ENCODE data around the gene ST3GAL4.

ST3GAL4 gene

DNA sequence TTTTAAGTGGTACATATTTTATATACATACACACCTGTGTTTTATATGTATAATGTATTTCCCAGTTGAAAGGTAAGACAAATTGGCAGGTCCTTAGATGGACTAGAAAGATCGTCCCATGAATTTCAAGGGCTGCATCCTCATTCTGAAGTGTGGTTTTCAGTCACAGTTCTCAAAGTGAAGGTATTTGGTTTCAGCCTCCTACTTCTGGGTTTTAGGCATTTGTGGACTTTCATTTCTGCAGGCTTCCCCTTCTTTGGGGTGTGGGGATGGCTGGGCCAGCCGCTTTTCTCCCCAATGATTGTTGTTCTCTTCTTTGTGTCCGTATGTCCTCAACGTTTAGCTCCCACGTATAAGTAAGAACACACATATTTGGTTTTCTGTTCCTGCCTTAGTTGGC is 41.7 kb upstream of the ST3GAL4 start:
- TF ChIP-seq ZNF677 (tag by site-specific recombination; IDR thresholded peaks at IDR 0.05), result no peak
- TF ChIP-seq, protein P1, sequence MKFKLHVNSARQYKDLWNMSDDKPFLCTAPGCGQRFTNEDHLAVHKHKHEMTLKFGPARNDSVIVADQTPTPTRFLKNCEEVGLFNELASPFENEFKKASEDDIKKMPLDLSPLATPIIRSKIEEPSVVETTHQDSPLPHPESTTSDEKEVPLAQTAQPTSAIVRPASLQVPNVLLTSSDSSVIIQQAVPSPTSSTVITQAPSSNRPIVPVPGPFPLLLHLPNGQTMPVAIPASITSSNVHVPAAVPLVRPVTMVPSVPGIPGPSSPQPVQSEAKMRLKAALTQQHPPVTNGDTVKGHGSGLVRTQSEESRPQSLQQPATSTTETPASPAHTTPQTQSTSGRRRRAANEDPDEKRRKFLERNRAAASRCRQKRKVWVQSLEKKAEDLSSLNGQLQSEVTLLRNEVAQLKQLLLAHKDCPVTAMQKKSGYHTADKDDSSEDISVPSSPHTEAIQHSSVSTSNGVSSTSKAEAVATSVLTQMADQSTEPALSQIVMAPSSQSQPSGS (tag by site-specific recombination; IDR thresholded peaks at IDR 0.05; ENCODE audit: low read depth), result no peak
- TF ChIP-seq GLIS2 (tag by site-specific recombination; IDR thresholded peaks at IDR 0.05), result no peak
- TF ChIP-seq ZNF624 (tag by site-specific recombination; IDR thresholded peaks at IDR 0.05), result no peak
- TF ChIP-seq, protein P2, sequence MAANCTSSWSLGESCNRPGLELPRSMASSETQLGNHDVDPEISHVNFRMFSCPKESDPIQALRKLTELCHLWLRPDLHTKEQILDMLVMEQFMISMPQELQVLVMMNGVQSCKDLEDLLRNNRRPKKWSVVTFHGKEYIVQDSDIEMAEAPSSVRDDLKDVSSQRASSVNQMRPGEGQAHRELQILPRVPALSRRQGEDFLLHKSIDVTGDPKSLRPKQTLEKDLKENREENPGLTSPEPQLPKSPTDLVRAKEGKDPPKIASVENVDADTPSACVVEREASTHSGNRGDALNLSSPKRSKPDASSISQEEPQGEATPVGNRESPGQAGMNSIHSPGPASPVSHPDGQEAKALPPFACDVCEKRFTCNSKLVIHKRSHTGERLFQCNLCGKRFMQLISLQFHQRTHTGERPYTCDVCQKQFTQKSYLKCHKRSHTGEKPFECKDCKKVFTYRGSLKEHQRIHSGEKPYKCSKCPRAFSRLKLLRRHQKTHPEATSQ (tag by site-specific recombination; IDR thresholded peaks at IDR 0.05), result no peak
- TF ChIP-seq, protein P3, sequence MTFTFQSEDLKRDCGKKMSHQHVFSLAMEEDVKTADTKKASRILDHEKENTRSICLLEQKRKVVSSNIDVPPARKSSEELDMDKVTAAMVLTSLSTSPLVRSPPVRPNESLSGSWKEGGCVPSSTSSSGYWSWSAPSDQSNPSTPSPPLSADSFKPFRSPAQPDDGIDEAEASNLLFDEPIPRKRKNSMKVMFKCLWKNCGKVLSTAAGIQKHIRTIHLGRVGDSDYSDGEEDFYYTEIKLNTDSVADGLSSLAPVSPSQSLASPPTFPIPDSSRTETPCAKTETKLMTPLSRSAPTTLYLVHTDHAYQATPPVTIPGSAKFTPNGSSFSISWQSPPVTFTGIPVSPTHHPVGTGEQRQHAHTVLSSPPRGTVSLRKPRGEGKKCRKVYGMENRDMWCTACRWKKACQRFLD (tag by site-specific recombination; IDR thresholded peaks at IDR 0.05), result no peak
- TF ChIP-seq ZNF76 (tag by site-specific recombination; IDR thresholded peaks at IDR 0.05; ENCODE audit: borderline replicate concordance, low read depth), result no peak
- Histone ChIP-seq H3K27ac (ENCODE audit: extremely low read depth, low read depth, low read length) (no peak overlapping the region), H3K4me1 (ENCODE audit: control insufficient read depth, insufficient read depth, low read length) (peaks cover 9% of the 10 kb centered on the region), H3K4me3 (ENCODE audit: low read depth, low read length) (no peak overlapping the region), H3K9me3 (ENCODE audit: control insufficient read depth, insufficient read depth, low read depth, low read length) (no peaks in the 10 kb centered on the region), H3K36me3 (ENCODE audit: control insufficient read depth in 2 of 2, insufficient read depth in 1 of 2, low read length in 2 of 2) (peaks cover 0 to 3% of the 10 kb centered on the region in 2 experiments; a peak in 1 of 3 replicates)
- CTCF ChIA-PET, result no interaction called here
- POLR2A ChIA-PET, result interaction anchor here (0.6 kb wide), 1 partner anchor 407 kb away, joined by 4 read pairs; no protein-coding TSS in a partner anchor

DNA sequence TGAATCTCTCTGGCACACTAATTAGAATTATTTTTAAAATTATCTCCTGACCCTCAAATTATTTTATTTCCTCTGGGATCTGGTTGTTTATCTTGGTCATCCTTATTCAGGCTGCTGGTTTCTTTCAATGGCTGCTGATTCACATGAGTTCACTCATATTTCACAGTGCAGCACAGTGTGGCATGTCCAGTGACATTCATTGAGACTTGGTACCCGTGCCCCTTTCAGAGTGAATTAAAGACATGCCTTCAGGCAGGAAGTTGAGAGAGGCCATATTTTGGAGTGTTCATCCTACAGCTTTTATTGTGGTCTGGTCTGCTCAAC is 38.1 kb upstream of the ST3GAL4 start:
- Histone ChIP-seq H3K4me3 (ENCODE audit: low read depth, low read length) (no peak overlapping the region), H3K9me3 (ENCODE audit: control insufficient read depth, insufficient read depth, low read depth, low read length) (no peaks in the 10 kb centered on the region), H3K4me1 (ENCODE audit: control insufficient read depth, insufficient read depth, low read length) (peaks cover 9% of the 10 kb centered on the region), H3K27ac (ENCODE audit: extremely low read depth, low read depth, low read length) (no peak overlapping the region), H3K36me3 (ENCODE audit: control insufficient read depth in 2 of 2, insufficient read depth in 1 of 2, low read length in 2 of 2) (peaks cover 0 to 3% of the 10 kb centered on the region in 2 experiments; a peak in 1 of 3 replicates)
- ChIA-PET POLR2A (interaction anchor here (1.6 to 1.9 kb wide), 2 partner anchors 37 to 38 kb away, joined by 3 to 11 read pairs; partner anchors contain the start of gene ST3GAL4), CTCF (interaction anchor here (0.6 to 1.1 kb wide), 4 partner anchors 124 to 673 kb away, joined by 3 to 7 read pairs (median 4); no protein-coding TSS in a partner anchor)
- TF ChIP-seq ZNF416 (tag by site-specific recombination; IDR thresholded peaks at IDR 0.05) (no peak), ZNF121 (tag by site-specific recombination; IDR thresholded peaks at IDR 0.05) (no peak), ZNF324 (tag by site-specific recombination; IDR thresholded peaks at IDR 0.05) (no peak), MEIS1 (CRISPR knock-in tag; IDR thresholded peaks at IDR 0.05; ENCODE audit: borderline replicate concordance) (no peak), ZFHX2 (tag by site-specific recombination; conservative IDR thresholded peaks at IDR 0.05) (no peak), SCRT2 (tag by site-specific recombination; IDR thresholded peaks at IDR 0.05) (no peak), ZNF548 (tag by site-specific recombination; IDR thresholded peaks at IDR 0.05) (no peak), RBAK (tag by site-specific recombination; IDR thresholded peaks at IDR 0.05) (no peak)
- TF ChIP-seq, protein P4, sequence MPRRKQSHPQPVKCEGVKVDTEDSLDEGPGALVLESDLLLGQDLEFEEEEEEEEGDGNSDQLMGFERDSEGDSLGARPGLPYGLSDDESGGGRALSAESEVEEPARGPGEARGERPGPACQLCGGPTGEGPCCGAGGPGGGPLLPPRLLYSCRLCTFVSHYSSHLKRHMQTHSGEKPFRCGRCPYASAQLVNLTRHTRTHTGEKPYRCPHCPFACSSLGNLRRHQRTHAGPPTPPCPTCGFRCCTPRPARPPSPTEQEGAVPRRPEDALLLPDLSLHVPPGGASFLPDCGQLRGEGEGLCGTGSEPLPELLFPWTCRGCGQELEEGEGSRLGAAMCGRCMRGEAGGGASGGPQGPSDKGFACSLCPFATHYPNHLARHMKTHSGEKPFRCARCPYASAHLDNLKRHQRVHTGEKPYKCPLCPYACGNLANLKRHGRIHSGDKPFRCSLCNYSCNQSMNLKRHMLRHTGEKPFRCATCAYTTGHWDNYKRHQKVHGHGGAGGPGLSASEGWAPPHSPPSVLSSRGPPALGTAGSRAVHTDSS (tag by site-specific recombination; IDR thresholded peaks at IDR 0.05), result no peak
- TF ChIP-seq, protein P5, sequence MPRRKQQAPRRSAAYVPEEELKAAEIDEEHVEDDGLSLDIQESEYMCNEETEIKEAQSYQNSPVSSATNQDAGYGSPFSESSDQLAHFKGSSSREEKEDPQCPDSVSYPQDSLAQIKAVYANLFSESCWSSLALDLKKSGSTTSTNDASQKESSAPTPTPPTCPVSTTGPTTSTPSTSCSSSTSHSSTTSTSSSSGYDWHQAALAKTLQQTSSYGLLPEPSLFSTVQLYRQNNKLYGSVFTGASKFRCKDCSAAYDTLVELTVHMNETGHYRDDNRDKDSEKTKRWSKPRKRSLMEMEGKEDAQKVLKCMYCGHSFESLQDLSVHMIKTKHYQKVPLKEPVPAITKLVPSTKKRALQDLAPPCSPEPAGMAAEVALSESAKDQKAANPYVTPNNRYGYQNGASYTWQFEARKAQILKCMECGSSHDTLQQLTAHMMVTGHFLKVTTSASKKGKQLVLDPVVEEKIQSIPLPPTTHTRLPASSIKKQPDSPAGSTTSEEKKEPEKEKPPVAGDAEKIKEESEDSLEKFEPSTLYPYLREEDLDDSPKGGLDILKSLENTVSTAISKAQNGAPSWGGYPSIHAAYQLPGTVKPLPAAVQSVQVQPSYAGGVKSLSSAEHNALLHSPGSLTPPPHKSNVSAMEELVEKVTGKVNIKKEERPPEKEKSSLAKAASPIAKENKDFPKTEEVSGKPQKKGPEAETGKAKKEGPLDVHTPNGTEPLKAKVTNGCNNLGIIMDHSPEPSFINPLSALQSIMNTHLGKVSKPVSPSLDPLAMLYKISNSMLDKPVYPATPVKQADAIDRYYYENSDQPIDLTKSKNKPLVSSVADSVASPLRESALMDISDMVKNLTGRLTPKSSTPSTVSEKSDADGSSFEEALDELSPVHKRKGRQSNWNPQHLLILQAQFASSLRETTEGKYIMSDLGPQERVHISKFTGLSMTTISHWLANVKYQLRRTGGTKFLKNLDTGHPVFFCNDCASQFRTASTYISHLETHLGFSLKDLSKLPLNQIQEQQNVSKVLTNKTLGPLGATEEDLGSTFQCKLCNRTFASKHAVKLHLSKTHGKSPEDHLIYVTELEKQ (tag by site-specific recombination; IDR thresholded peaks at IDR 0.05; ENCODE audit: borderline replicate concordance), result no peak
- TF ChIP-seq, protein P6, sequence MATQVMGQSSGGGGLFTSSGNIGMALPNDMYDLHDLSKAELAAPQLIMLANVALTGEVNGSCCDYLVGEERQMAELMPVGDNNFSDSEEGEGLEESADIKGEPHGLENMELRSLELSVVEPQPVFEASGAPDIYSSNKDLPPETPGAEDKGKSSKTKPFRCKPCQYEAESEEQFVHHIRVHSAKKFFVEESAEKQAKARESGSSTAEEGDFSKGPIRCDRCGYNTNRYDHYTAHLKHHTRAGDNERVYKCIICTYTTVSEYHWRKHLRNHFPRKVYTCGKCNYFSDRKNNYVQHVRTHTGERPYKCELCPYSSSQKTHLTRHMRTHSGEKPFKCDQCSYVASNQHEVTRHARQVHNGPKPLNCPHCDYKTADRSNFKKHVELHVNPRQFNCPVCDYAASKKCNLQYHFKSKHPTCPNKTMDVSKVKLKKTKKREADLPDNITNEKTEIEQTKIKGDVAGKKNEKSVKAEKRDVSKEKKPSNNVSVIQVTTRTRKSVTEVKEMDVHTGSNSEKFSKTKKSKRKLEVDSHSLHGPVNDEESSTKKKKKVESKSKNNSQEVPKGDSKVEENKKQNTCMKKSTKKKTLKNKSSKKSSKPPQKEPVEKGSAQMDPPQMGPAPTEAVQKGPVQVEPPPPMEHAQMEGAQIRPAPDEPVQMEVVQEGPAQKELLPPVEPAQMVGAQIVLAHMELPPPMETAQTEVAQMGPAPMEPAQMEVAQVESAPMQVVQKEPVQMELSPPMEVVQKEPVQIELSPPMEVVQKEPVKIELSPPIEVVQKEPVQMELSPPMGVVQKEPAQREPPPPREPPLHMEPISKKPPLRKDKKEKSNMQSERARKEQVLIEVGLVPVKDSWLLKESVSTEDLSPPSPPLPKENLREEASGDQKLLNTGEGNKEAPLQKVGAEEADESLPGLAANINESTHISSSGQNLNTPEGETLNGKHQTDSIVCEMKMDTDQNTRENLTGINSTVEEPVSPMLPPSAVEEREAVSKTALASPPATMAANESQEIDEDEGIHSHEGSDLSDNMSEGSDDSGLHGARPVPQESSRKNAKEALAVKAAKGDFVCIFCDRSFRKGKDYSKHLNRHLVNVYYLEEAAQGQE (tag by site-specific recombination; IDR thresholded peaks at IDR 0.05), result no peak
- TF ChIP-seq, protein P7, sequence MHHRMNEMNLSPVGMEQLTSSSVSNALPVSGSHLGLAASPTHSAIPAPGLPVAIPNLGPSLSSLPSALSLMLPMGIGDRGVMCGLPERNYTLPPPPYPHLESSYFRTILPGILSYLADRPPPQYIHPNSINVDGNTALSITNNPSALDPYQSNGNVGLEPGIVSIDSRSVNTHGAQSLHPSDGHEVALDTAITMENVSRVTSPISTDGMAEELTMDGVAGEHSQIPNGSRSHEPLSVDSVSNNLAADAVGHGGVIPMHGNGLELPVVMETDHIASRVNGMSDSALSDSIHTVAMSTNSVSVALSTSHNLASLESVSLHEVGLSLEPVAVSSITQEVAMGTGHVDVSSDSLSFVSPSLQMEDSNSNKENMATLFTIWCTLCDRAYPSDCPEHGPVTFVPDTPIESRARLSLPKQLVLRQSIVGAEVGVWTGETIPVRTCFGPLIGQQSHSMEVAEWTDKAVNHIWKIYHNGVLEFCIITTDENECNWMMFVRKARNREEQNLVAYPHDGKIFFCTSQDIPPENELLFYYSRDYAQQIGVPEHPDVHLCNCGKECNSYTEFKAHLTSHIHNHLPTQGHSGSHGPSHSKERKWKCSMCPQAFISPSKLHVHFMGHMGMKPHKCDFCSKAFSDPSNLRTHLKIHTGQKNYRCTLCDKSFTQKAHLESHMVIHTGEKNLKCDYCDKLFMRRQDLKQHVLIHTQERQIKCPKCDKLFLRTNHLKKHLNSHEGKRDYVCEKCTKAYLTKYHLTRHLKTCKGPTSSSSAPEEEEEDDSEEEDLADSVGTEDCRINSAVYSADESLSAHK (tag by site-specific recombination; IDR thresholded peaks at IDR 0.05), result no peak
